ENCODE results near the gene GYG2. TPM values are rescaled to one million over a fixed set of nuclear protein-coding genes. Genes with fewer than 3 reads are reported as not detected.
A peak's percentile ranks its signal among the peaks of the same experiment; 100 is the strongest.

GYG2 gene
- total and polyA plus RNA-seq, 2 experiments from 2014 or later = 41.4 to 44.3 TPM

- Histone ChIP-seq H3K4me2 (no peak overlapping the region), H3K4me1 (ENCODE audit: insufficient read depth) (no peaks in the 10 kb centered on the region), H3K36me3 (replicated peaks; ENCODE audit: insufficient read depth, low read depth) (no peaks in the 10 kb centered on the region), H2AFZ (no peak overlapping the region), H3K79me2 (no peaks in the 10 kb centered on the region), H3K27me3 (no peaks in the 10 kb centered on the region), H3K4me3 (no peak overlapping the region), H4K20me1 (ENCODE audit: insufficient read depth, poor library complexity, severe bottlenecking) (no peaks in the 10 kb centered on the region), H3K27ac (no peak overlapping the region), H3K9me3 (ENCODE audit: low read depth) (no peaks in the 10 kb centered on the region), H3K9me2 (replicated peaks; ENCODE audit: insufficient read depth) (no peaks in the 10 kb centered on the region)
- WGBS (ENCODE audit: low lambda C conversion rate, missing lambda C conversion rate) = 84% methylated on average over 2 of the region's 2 CpGs
- TF ChIP-seq EZH2phosphoT487 (IDR thresholded peaks at IDR 0.05; ENCODE audit: low read depth, severe bottlenecking, unreplicated experiment) (no peak), CTCF (IDR thresholded peaks at IDR 0.05; ENCODE audit: poor library complexity) (no peak), EZH2 (IDR thresholded peaks at IDR 0.05; ENCODE audit: borderline replicate concordance) (no peak)
- DNase-seq (ENCODE audit: low spot score) = no peak
Measured at GRCh38 chrX:2878563-2878962, 49.8 kb downstream of the GYG2 start.

- no peaks in the 10 kb centered on the region for H3K9me3 ChIP-seq (ENCODE audit: low read depth)
- H3K9me2 ChIP-seq (replicated peaks; ENCODE audit: insufficient read depth) = no peaks in the 10 kb centered on the region
- H2AFZ ChIP-seq = no peak overlapping the region
- H3K4me3 ChIP-seq = no peak overlapping the region
- no peaks in the 10 kb centered on the region for H3K4me1 ChIP-seq (ENCODE audit: insufficient read depth)
- H3K27me3 ChIP-seq = no peaks in the 10 kb centered on the region
- WGBS (ENCODE audit: low lambda C conversion rate, missing lambda C conversion rate) = 97% methylated on average over 1 of the region's 1 CpG
- H3K4me2 ChIP-seq = no peak overlapping the region
- no peak overlapping the region for H3K27ac ChIP-seq
- H3K36me3 ChIP-seq (replicated peaks; ENCODE audit: insufficient read depth, low read depth) = no peaks in the 10 kb centered on the region
- H3K79me2 ChIP-seq = no peaks in the 10 kb centered on the region
- no peak for DNase-seq (ENCODE audit: low spot score)
- H4K20me1 ChIP-seq (ENCODE audit: insufficient read depth, poor library complexity, severe bottlenecking) = no peaks in the 10 kb centered on the region
- no peak for TF ChIP-seq EZH2 (IDR thresholded peaks at IDR 0.05; ENCODE audit: borderline replicate concordance)
- TF ChIP-seq CTCF (IDR thresholded peaks at IDR 0.05; ENCODE audit: poor library complexity) = no peak
- no peak for TF ChIP-seq EZH2phosphoT487 (IDR thresholded peaks at IDR 0.05; ENCODE audit: low read depth, severe bottlenecking, unreplicated experiment)
Measured at GRCh38 chrX:2879670-2880069, 50.9 kb downstream of the GYG2 start.

- Histone ChIP-seq H2AFZ (no peak overlapping the region), H3K4me2 (no peak overlapping the region), H3K36me3 (replicated peaks; ENCODE audit: insufficient read depth, low read depth) (no peaks in the 10 kb centered on the region), H3K27me3 (no peaks in the 10 kb centered on the region), H3K27ac (no peak overlapping the region), H4K20me1 (ENCODE audit: insufficient read depth, poor library complexity, severe bottlenecking) (no peaks in the 10 kb centered on the region), H3K79me2 (no peaks in the 10 kb centered on the region), H3K4me1 (ENCODE audit: insufficient read depth) (peaks cover 4% of the 10 kb centered on the region), H3K9me2 (replicated peaks; ENCODE audit: insufficient read depth) (no peaks in the 10 kb centered on the region), H3K4me3 (no peak overlapping the region), H3K9me3 (ENCODE audit: low read depth) (no peaks in the 10 kb centered on the region)
- DNase-seq (ENCODE audit: low spot score) = no peak
- WGBS (ENCODE audit: low lambda C conversion rate, missing lambda C conversion rate) = 95% methylated on average over 14 of the region's 14 CpGs
- TF ChIP-seq EZH2phosphoT487 (IDR thresholded peaks at IDR 0.05; ENCODE audit: low read depth, severe bottlenecking, unreplicated experiment) (no peak), EZH2 (IDR thresholded peaks at IDR 0.05; ENCODE audit: borderline replicate concordance) (no peak), CTCF (IDR thresholded peaks at IDR 0.05; ENCODE audit: poor library complexity) (no peak)
Measured at GRCh38 chrX:2883770-2884169, 55.0 kb downstream of the GYG2 start.

- WGBS (ENCODE audit: low lambda C conversion rate, missing lambda C conversion rate) = 83% methylated on average over 7 of the region's 7 CpGs
- Histone ChIP-seq H3K36me3 (replicated peaks; ENCODE audit: insufficient read depth, low read depth) (no peaks in the 10 kb centered on the region), H3K4me2 (peak overlapping the region; percentile 78), H3K4me3 (no peak overlapping the region), H3K27ac (peak overlapping the region; percentile 87), H3K9me3 (ENCODE audit: low read depth) (no peaks in the 10 kb centered on the region), H4K20me1 (ENCODE audit: insufficient read depth, poor library complexity, severe bottlenecking) (no peaks in the 10 kb centered on the region), H2AFZ (no peak overlapping the region), H3K79me2 (peaks cover 5% of the 10 kb centered on the region), H3K9me2 (replicated peaks; ENCODE audit: insufficient read depth) (no peaks in the 10 kb centered on the region), H3K4me1 (ENCODE audit: insufficient read depth) (peaks cover 39% of the 10 kb centered on the region), H3K27me3 (no peaks in the 10 kb centered on the region)
- no peak for TF ChIP-seq EZH2phosphoT487 (IDR thresholded peaks at IDR 0.05; ENCODE audit: low read depth, severe bottlenecking, unreplicated experiment)
- no peak for TF ChIP-seq EZH2 (IDR thresholded peaks at IDR 0.05; ENCODE audit: borderline replicate concordance)
- no peak for TF ChIP-seq CTCF (IDR thresholded peaks at IDR 0.05; ENCODE audit: poor library complexity)
- DNase-seq (ENCODE audit: low spot score) = no peak
Measured at GRCh38 chrX:2888309-2888708, 59.6 kb downstream of the GYG2 start.

Data from hepatocyte (in vitro differentiated cells).